Spleen (tissue), 11 donors: Measurements from ENCODE around the gene KCNG4. TPM values are rescaled to one million over a fixed set of nuclear protein-coding genes. Genes with fewer than 3 reads are reported as not detected.

ENCODE experiments used
- DNase-seq: peaks from one replicate; pipeline ENCODE4 v3.0.0-alpha.2; 2020
- H3K27ac ChIP-seq, 8 donors: fragments of 200-600 bp; sonication (generic) in 7 of 8; 1 replicate in 4 of 8; 2 replicates in 4 of 8; pipeline versions ENCODE4 v1.5.0 to v1.8.0; 2016 to 2021; ENCODE audit warnings: inconsistent platforms in 4 of 8, mild to moderate bottlenecking in 4 of 8, moderate library complexity in 1 of 8
- H3K27me3 ChIP-seq, 7 donors: fragments of 200-600 bp; sonication (generic) in 6 of 7; replicated peaks in 1 of 7; 1 replicate in 4 of 7; 2 replicates in 3 of 7; pipeline versions ENCODE4 v1.5.0 to v1.8.0; 2016 to 2021; ENCODE audit warnings: inconsistent platforms in 3 of 7, mild to moderate bottlenecking in 1 of 7
- H3K36me3 ChIP-seq, 6 donors: fragments of 200-600 bp; sonication (generic) in 5 of 6; 1 replicate in 4 of 6; 2 replicates in 2 of 6; pipeline versions ENCODE4 v1.5.0 to v1.8.0; 2016 to 2021; ENCODE audit warnings: inconsistent platforms in 2 of 6
- H3K4me1 ChIP-seq, 6 donors: fragments of 200-600 bp; sonication (generic) in 5 of 6; 1 replicate in 3 of 6; 2 replicates in 3 of 6; pipeline versions ENCODE4 v1.5.0 to v1.8.0; 2016 to 2021; ENCODE audit warnings: inconsistent platforms in 3 of 6
- H3K4me3 ChIP-seq, 8 donors: fragments of 200-600 bp; sonication (generic) in 7 of 8; 1 replicate in 4 of 8; 2 replicates in 4 of 8; pipeline versions ENCODE4 v1.5.0 to v1.8.0; 2016 to 2021; ENCODE audit warnings: inconsistent platforms in 4 of 8, mild to moderate bottlenecking in 4 of 8, moderate library complexity in 2 of 8
- H3K9me3 ChIP-seq, 8 donors: fragments of 200-600 bp; sonication (generic) in 7 of 8; 1 replicate in 4 of 8; 2 replicates in 4 of 8; pipeline versions ENCODE4 v1.5.0 to v1.8.0; 2016 to 2021; ENCODE audit warnings: inconsistent platforms in 4 of 8
- CTCF ChIP-seq, 11 experiments: fragments of 200-600 bp in 7 of 11; fragments of 450-650 bp in 4 of 11; sonication (generic) in 4 of 11; IDR thresholded peaks in 8 of 11; conservative IDR thresholded peaks in 3 of 11; 1 replicate in 7 of 11; 2 replicates in 4 of 11; pipeline versions ENCODE4 v1.4.0 to v1.8.0; 2016 to 2021; ENCODE audit warnings: antibody characterized with exemption in 11 of 11, inconsistent platforms in 4 of 11, mild to moderate bottlenecking in 1 of 11
- POLR2A ChIP-seq, 3 donors: fragments of 450-650 bp; IDR thresholded peaks; one replicate each; pipeline ENCODE4 v1.5.1; 2017; ENCODE audit warnings: antibody characterized with exemption in 3 of 3, mild to moderate bottlenecking in 1 of 3
- POLR2AphosphoS5 ChIP-seq, 3 donors: sonication (generic); formaldehyde crosslinking; IDR thresholded peaks; one replicate each; pipeline ENCODE4 v1.5.1; 2017; ENCODE audit warnings: antibody characterized with exemption in 3 of 3
- WGBS, 5 donors: extraction: QIAGEN DNeasy Blood & Tissue Kit in 3 of 5; methylation state at CpG; one replicate each; pipeline versions ENCODE4 v1.1.5 to v1.1.7; 2013 to 2018; 5-methylcytosine and 5-hydroxymethylcytosine counted together
- intact Hi-C: fragments of 100-400 bp; cut with DNase I; formaldehyde crosslinking; loops from one replicate; pipeline ENCODE4 v1.15.0; 2023; ENCODE audit warnings: low total_unique reads
- polyA plus RNA-seq, 3 donors: library from polyadenylated mRNA; stranded (reverse); fragments of 200-250 nt; gene quantifications; one replicate each; pipeline ENCODE4 v1.2.1, GENCODE V29; 2013
- total RNA-seq, 7 donors: library from RNA; depleted of rRNA in 3 of 7; stranded (reverse); fragments of >200 nt in 3 of 7; fragmentation: NEBNext Ultra II Directional in 4 of 7; extraction: Animal tissue kit (Norgen Biotek cat#: 25700) in 4 of 7; gene quantifications; one replicate each; pipeline versions ENCODE4 v1.1.0 to v1.2.1, GENCODE V29; 2016 to 2021
- donor health status: healthy with polysubstance abuse.
- donor health status: DM: no; HTN: no; CAD: no; lungs with moderate emphysema.
- donor health status: DM: no; HTN: no; CAD: no.
- donor health status: Bipolar disorder and iron deficiency.
- donor health status: healthy.
- donor health status: DM: no; HTN: no; CAD: no.
- donor health status: DM: yes; HTN: yes; CAD: no.

Gene KCNG4
- total and polyA plus RNA-seq, 10 donors, result not detected

DNA sequence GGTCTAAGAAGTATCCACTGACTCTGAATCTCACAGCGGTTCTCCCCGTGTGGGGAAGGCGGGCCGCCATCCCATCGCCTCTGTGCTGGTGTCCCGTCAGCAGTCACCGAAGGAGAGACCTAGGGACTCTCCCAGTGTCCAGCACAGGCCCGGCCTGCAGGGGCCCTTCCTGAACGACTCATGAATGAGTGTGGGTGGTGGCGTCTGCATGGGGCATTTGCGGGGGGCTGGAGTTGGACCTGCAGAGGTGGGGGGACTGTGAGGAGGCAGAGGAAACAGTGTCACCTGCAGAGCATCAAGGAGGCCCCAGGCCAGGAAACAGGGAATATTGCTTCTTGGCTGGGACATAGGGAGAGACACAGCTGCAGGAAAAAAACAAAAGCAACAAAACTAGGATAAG, 10.3 kb downstream of the KCNG4 start:
- Histone ChIP-seq H3K4me1 (peaks cover 0 to 13% (median 7%) of the 10 kb centered on the region in 6 donors), H3K36me3 (no peaks in the 10 kb centered on the region), H3K9me3 (no peaks in the 10 kb centered on the region), H3K27me3 (peaks cover 0 to 60% (median 4%) of the 10 kb centered on the region in 7 donors), H3K27ac (no peak overlapping the region), H3K4me3 (no peak overlapping the region)
- 85 to 95% (median 90%) methylated on average over 10 to 11 of the region's 11 CpGs for WGBS, 5 donors
- TF ChIP-seq CTCF (IDR thresholded peaks at IDR 0.05 in 8 of 11, conservative IDR thresholded peaks at IDR 0.05 in 3 of 11) (no peak), POLR2A (IDR thresholded peaks at IDR 0.05) (no peak), POLR2AphosphoS5 (IDR thresholded peaks at IDR 0.05) (no peak)
- intact Hi-C loops, result no loop called here
- DNase-seq, result no peak

- intact Hi-C loops, result no loop called here
- Histone ChIP-seq H3K9me3 (no peaks in the 10 kb centered on the region), H3K27me3 (peaks cover 0 to 55% (median 4%) of the 10 kb centered on the region in 7 donors), H3K36me3 (no peaks in the 10 kb centered on the region), H3K4me1 (peaks cover 0 to 13% (median 7%) of the 10 kb centered on the region in 6 donors), H3K27ac (no peak overlapping the region), H3K4me3 (no peak overlapping the region)
- TF ChIP-seq POLR2AphosphoS5 (IDR thresholded peaks at IDR 0.05) (peak in 2 of 3 donors; percentile 12 to 20), POLR2A (IDR thresholded peaks at IDR 0.05) (no peak), CTCF (IDR thresholded peaks at IDR 0.05 in 8 of 11, conservative IDR thresholded peaks at IDR 0.05 in 3 of 11) (no peak)
- no peak for DNase-seq
- WGBS, 5 donors, result 29 to 41% (median 30%) methylated on average over 16 to 18 of the region's 18 CpGs
Observed at GRCh38 chr16:84228256-84228838, 11.5 kb downstream of the KCNG4 start.

DNA sequence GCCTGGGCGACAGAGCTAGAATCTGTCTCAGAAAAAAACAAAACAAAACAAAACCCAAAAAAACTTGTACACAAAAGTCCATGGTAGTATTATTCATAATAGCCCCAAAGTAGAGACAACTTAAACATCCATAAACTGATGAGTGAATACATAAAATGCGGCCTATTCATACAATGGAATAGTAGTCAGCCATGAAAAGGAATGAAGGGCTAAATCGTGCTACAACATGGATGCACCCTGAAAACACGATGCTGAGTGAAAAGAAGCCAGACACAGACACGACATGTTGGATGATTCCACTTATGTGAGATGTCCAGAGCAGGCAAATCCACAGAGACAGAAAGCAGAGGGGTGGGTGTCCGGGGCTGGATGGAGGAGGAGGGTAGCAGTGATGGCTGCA, 12.3 kb downstream of the KCNG4 start:
- H3K27me3 ChIP-seq, result peaks cover 0 to 55% (median 4%) of the 10 kb centered on the region in 7 donors
- no peak overlapping the region for H3K4me3 ChIP-seq
- H3K4me1 ChIP-seq, result peaks cover 0 to 13% (median 7%) of the 10 kb centered on the region in 6 donors
- no peak for TF ChIP-seq CTCF (IDR thresholded peaks at IDR 0.05 in 8 of 11, conservative IDR thresholded peaks at IDR 0.05 in 3 of 11)
- no peak for TF ChIP-seq POLR2AphosphoS5 (IDR thresholded peaks at IDR 0.05)
- TF ChIP-seq POLR2A (IDR thresholded peaks at IDR 0.05), result no peak
- H3K9me3 ChIP-seq, result no peaks in the 10 kb centered on the region
- no peaks in the 10 kb centered on the region for H3K36me3 ChIP-seq
- H3K27ac ChIP-seq, result no peak overlapping the region
- 80 to 93% (median 87%) methylated on average over 6 of the region's 6 CpGs for WGBS, 5 donors
- intact Hi-C loops, result no loop called here
- DNase-seq, result no peak

- intact Hi-C loops, result no loop called here
- no peaks in the 10 kb centered on the region for H3K9me3 ChIP-seq
- no peak for DNase-seq
- peaks cover 0 to 13% (median 7%) of the 10 kb centered on the region in 6 donors for H3K4me1 ChIP-seq
- TF ChIP-seq POLR2AphosphoS5 (IDR thresholded peaks at IDR 0.05) (no peak), POLR2A (IDR thresholded peaks at IDR 0.05) (no peak), CTCF (IDR thresholded peaks at IDR 0.05 in 8 of 11, conservative IDR thresholded peaks at IDR 0.05 in 3 of 11) (no peak)
- no peak overlapping the region for H3K4me3 ChIP-seq
- H3K36me3 ChIP-seq, result no peaks in the 10 kb centered on the region
- H3K27me3 ChIP-seq, result peaks cover 0 to 54% (median 4%) of the 10 kb centered on the region in 7 donors
- WGBS, 5 donors, result 78 to 93% (median 83%) methylated on average over 8 of the region's 8 CpGs
- no peak overlapping the region for H3K27ac ChIP-seq
Observed at GRCh38 chr16:84226026-84226425, 13.8 kb downstream of the KCNG4 start.
